GM12891 (cell line): Measurements from ENCODE around the gene TOPORS.

Source experiments
- POLR2AphosphoS5 ChIP-seq: IDR thresholded peaks from 2 replicates; pipeline ENCODE4 v1.6.1; 2011; ENCODE audit warnings: low read depth, low read length, control low read depth
- TAF1 ChIP-seq: IDR thresholded peaks from 2 replicates; pipeline ENCODE4 v1.6.1; 2011; ENCODE audit warnings: low read depth, low read length, control low read depth

GRCh38 chr9:32587901-32588300, 35.5 kb upstream of the TOPORS start:
- TF ChIP-seq TAF1 (no peak), POLR2AphosphoS5 (no peak)
